Activated B cell treated with CpG ODN at 0.5 μM for 24 hours (primary cell): ENCODE measurements around the gene PIP5K1C. TPM values are rescaled to one million over a fixed set of nuclear protein-coding genes. Genes with fewer than 3 reads are reported as not detected.

Experiments
- ATAC-seq: fragments of 200-7000 bp; cut with Tn5 transposase; one replicate; pipeline ENCODE4 v1.10.0; 2021; ENCODE audit warnings: low read depth, mild to moderate bottlenecking, moderate library complexity
- CTCF ChIA-PET: fragments of 350-600 bp; sonication (Branson Sonifier 250); formaldehyde crosslinking; loops from one replicate; lab custom pipeline; 2021; ENCODE audit warnings: antibody characterized with exemption; lab: Charles Lee
- POLR2A ChIA-PET: fragments of 350-600 bp; sonication (Branson Sonifier 250); formaldehyde crosslinking; loops from one replicate; lab custom pipeline; 2021; ENCODE audit warnings: antibody characterized with exemption; lab: Charles Lee
- DNase-seq: peaks from one replicate; pipeline ENCODE4 v3.0.0; 2022
- H3K27ac Mint-ChIP-seq: one replicate; pipeline ENCODE4 v1.8.0; 2020; ENCODE audit warnings: mixed read lengths
- H3K27me3 Mint-ChIP-seq: one replicate; pipeline ENCODE4 v1.8.0; 2021; ENCODE audit warnings: mixed read lengths
- H3K36me3 Mint-ChIP-seq: one replicate; pipeline ENCODE4 v1.8.0; 2021; ENCODE audit warnings: low read depth, mixed read lengths
- H3K4me1 Mint-ChIP-seq: one replicate; pipeline ENCODE4 v1.8.0; 2021; ENCODE audit warnings: mixed read lengths
- H3K4me3 Mint-ChIP-seq: one replicate; pipeline ENCODE4 v1.8.0; 2020; ENCODE audit warnings: mild to moderate bottlenecking, mixed read lengths
- H3K9me3 Mint-ChIP-seq: one replicate; pipeline ENCODE4 v1.8.0; 2020; ENCODE audit warnings: mixed read lengths
- intact Hi-C: fragments of 100-400 bp; cut with micrococcal nuclease; formaldehyde crosslinking; loops from one replicate; pipeline ENCODE4 v1.15.1; 2024
- total RNA-seq: library from RNA; stranded (reverse); gene quantifications from 2 replicates; pipeline ENCODE4 v1.2.3, GENCODE V29; 2022
- TF ChIP-seq, protein P1 (sequence below): fragments of 200-600 bp; IDR thresholded peaks from one replicate; pipeline ENCODE4 v1.8.0; 2022; ENCODE audit warnings: antibody characterized with exemption, mild to moderate bottlenecking

The PIP5K1C gene
- total RNA-seq, 1 donor from 2014 or later = 31.1 TPM

- ChIA-PET POLR2A (no interaction called here), CTCF (no interaction called here)
- H3K27me3 Mint-ChIP-seq = peaks cover 4% of the 10 kb centered on the region
- H3K36me3 Mint-ChIP-seq = no peaks in the 10 kb centered on the region
- no peak for DNase-seq
- H3K4me3 Mint-ChIP-seq = no peak overlapping the region
- intact Hi-C loops = no loop called here
- no peaks in the 10 kb centered on the region for H3K9me3 Mint-ChIP-seq
- H3K27ac Mint-ChIP-seq = no peak overlapping the region
- TF ChIP-seq, protein P1, sequence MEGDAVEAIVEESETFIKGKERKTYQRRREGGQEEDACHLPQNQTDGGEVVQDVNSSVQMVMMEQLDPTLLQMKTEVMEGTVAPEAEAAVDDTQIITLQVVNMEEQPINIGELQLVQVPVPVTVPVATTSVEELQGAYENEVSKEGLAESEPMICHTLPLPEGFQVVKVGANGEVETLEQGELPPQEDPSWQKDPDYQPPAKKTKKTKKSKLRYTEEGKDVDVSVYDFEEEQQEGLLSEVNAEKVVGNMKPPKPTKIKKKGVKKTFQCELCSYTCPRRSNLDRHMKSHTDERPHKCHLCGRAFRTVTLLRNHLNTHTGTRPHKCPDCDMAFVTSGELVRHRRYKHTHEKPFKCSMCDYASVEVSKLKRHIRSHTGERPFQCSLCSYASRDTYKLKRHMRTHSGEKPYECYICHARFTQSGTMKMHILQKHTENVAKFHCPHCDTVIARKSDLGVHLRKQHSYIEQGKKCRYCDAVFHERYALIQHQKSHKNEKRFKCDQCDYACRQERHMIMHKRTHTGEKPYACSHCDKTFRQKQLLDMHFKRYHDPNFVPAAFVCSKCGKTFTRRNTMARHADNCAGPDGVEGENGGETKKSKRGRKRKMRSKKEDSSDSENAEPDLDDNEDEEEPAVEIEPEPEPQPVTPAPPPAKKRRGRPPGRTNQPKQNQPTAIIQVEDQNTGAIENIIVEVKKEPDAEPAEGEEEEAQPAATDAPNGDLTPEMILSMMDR = no peak
- no peaks in the 10 kb centered on the region for H3K4me1 Mint-ChIP-seq
- ATAC-seq = no peak
Observed at GRCh38 chr19:3734310-3734600, 34.0 kb upstream of the PIP5K1C start.

DNA sequence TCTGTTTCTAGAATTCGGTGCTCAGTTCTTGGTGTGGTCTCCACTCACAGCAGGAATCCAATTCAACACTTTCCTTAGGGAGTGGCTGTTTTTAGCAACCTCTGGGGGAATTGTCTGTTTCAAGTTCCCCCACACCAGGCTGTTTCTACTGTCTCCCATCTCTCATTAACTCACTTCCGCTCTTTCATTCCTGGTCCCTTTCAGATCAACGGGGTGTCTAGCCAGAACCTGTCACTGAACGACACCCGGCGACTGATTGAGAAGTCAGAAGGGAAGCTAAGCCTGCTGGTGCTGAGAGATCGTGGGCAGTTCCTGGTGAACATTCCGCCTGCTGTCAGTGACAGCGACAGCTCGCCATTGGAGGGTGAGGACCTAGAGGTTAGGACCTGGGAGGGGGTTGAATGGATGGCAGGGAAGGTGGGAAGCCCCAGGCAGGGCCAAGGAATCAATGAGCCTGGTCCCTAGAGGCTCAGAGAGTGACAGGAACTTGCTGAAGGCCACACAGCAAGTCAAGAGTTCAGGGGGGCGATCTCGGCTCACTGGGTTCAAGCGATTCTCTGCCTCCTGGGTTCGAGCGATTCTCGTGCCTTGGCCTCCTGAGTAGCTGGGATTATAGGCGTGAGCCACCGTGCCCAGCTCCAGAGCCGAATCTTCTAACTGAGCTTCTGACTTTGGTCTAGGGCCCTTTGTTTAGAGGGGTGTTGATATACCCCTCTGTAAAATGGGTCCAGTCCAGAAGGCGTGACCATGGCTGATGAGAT lies 33.5 kb upstream of the PIP5K1C start:
- Mint-ChIP-seq H3K4me1 (no peaks in the 10 kb centered on the region), H3K36me3 (no peaks in the 10 kb centered on the region), H3K27me3 (peaks cover 4% of the 10 kb centered on the region), H3K27ac (no peak overlapping the region), H3K9me3 (no peaks in the 10 kb centered on the region), H3K4me3 (no peak overlapping the region)
- intact Hi-C loops = no loop called here
- no peak for DNase-seq
- ATAC-seq = no peak
- ChIA-PET CTCF (no interaction called here), POLR2A (no interaction called here)
- TF ChIP-seq, protein P1 = no peak

DNA sequence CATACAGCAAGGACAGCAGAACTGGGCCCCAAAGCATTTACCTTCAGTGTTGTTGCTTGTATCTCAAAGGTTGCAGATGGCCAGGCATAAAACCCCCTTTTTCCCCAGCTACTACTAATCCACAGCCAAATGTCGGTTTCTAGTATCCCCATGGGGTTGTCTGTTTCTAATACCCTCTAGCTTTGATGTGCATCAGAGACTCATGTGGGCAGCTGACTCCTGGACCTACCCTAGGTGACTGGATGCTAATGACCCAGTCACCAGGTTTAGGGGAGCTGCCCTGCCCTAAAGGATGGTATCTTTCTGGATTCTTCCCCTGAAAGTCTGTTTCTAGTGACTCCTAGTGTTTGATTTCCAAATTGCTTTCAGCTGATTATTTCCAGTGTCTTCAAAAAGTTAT lies 31.8 kb upstream of the PIP5K1C start:
- ChIA-PET POLR2A (interaction anchor here (0.7 kb wide), 1 partner anchor 90 kb away, joined by 4 read pairs; no protein-coding TSS in a partner anchor), CTCF (interaction anchor here (0.6 kb wide), 1 partner anchor 111 kb away, joined by 3 read pairs; no protein-coding TSS in a partner anchor)
- TF ChIP-seq, protein P1 = no peak
- Mint-ChIP-seq H3K36me3 (no peaks in the 10 kb centered on the region), H3K4me1 (no peaks in the 10 kb centered on the region), H3K27me3 (peaks cover under 1% of the 10 kb centered on the region), H3K4me3 (no peak overlapping the region), H3K27ac (no peak overlapping the region), H3K9me3 (no peaks in the 10 kb centered on the region)
- DNase-seq (no peak), ATAC-seq (no peak)
- intact Hi-C loops = no loop called here

DNA sequence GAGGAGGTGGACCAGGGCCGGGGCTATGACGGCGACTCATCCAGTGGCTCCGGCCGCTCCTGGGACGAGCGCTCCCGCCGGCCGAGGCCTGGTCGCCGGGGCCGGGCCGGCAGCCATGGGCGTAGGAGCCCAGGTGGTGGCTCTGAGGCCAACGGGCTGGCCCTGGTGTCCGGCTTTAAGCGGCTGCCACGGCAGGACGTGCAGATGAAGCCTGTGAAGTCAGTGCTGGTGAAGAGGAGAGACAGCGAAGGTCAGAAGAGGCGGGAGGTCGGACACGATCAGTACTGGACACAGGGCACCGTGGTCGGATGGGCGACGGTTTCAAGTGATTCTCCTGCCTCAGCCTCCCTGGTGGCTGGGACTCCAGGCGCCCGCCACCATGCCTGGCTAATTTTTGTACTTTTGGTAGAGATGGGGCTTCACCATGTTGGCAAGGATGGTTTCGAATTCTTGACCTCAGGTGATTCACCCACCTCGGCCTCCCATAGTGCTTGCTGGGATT lies 30.2 kb upstream of the PIP5K1C start:
- no peak overlapping the region for H3K27ac Mint-ChIP-seq
- no peaks in the 10 kb centered on the region for H3K4me1 Mint-ChIP-seq
- H3K36me3 Mint-ChIP-seq = no peaks in the 10 kb centered on the region
- H3K27me3 Mint-ChIP-seq = no peaks in the 10 kb centered on the region
- intact Hi-C loops = no loop called here
- H3K9me3 Mint-ChIP-seq = no peaks in the 10 kb centered on the region
- ATAC-seq = no peak
- TF ChIP-seq, protein P1 = no peak
- H3K4me3 Mint-ChIP-seq = no peak overlapping the region
- DNase-seq = no peak
- ChIA-PET CTCF (no interaction called here), POLR2A (interaction anchor here (0.6 kb wide), 1 partner anchor 795 kb away, joined by 6 read pairs; no protein-coding TSS in a partner anchor)

- Mint-ChIP-seq H3K27me3 (peaks cover 10% of the 10 kb centered on the region), H3K4me3 (no peak overlapping the region), H3K4me1 (peaks cover 9% of the 10 kb centered on the region), H3K9me3 (no peaks in the 10 kb centered on the region), H3K27ac (no peak overlapping the region), H3K36me3 (no peaks in the 10 kb centered on the region)
- no peak for DNase-seq
- ChIA-PET CTCF (no interaction called here), POLR2A (no interaction called here)
- ATAC-seq = no peak
- TF ChIP-seq, protein P1 = no peak
- intact Hi-C loops = no loop called here
Observed at GRCh38 chr19:3725640-3726310, 25.5 kb upstream of the PIP5K1C start.
